Stimulated activated CD4-positive, alpha-beta T cell treated with anti-CD3 and anti-CD28 coated beads, TNF-alpha, amount 100 ng/mL, for 48 hours (primary cell): ENCODE measurements around the gene COL26A1.
"Not testable (repeated sequence)": the region's sequence is repeated elsewhere in the genome, so short reads cannot be mapped to it uniquely, and the experiment has no call there.

Experiments
- DNase-seq, 3 donors: peaks; one replicate each; pipeline ENCODE4 v3.0.0-alpha.2; 2020; ENCODE audit warnings: low read depth in 3 of 3

Gene COL26A1

GRCh38 chr7:101496017-101496416 is 133.3 kb downstream of the COL26A1 start:
- no peak for DNase-seq

GRCh38 chr7:101501351-101501750 is 138.7 kb downstream of the COL26A1 start:
- no peak for DNase-seq

DNA sequence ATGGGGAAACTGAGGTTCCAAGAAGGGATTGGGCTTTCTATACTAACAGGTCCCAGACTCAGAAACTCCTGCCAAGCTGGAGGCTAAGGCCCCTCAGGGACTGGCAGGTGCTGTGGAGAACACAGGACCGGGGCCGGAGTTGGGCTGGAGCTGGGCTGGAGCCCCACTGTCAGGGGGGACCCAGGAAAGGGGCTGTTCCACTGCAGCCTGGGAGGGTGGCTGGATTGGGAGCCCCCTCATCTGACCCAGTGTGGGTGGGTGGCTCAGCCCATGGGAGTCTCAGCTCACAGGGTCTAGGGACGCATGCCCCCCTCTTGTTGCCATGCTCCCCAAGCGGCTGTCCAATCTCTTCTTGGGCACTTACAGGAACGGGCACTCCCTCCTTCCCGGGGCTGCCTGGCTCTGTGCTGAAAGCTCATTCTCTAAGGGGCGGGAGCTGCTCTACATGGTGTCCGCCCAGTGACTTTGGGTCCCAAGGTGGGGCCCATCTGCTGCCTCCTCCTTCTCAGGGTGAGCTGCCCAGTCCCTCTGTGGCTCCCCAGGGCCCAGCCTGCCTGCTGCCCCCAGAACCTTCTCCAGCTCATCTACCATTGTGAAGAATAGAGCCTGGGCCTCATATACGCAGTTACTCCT is 139.9 kb downstream of the COL26A1 start:
- DNase-seq = no peak

GRCh38 chr7:101505510-101505909 is 142.8 kb downstream of the COL26A1 start:
- not testable (repeated sequence) for DNase-seq

- no peak for DNase-seq
Observed at GRCh38 chr7:101506531-101506930, 143.9 kb downstream of the COL26A1 start.

GRCh38 chr7:101507327-101507726 is 144.7 kb downstream of the COL26A1 start:
- no peak for DNase-seq

DNA sequence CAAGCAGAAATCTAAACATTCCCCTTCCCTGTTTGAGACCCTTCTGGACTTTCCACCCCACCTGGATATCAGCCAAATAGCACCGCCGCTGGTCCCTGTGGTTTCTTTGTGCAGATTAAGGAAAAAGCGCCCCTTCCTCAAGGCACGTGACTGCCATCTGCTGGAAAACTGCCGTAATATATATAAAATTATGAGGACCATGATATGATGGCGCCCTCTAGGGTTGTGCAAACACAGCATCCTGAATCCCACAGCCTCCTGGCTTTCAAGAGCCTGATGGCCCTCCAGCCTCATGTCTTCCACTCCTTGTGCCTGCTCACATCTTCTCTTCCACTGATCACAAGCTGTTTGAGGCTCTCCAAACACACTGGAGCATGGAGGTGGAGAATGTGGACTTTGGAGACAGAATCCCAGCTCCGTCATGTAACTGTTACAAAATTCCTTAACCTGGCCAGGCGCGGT is 145.1 kb downstream of the COL26A1 start:
- peak; percentile 8 to 58 (median 15) for DNase-seq

- no peak for DNase-seq
Observed at GRCh38 chr7:101510297-101510696, 147.6 kb downstream of the COL26A1 start.

GRCh38 chr7:101511965-101512364 is 149.3 kb downstream of the COL26A1 start:
- DNase-seq = no peak

GRCh38 chr7:101516851-101517250 is 154.2 kb downstream of the COL26A1 start:
- DNase-seq = no peak

DNA sequence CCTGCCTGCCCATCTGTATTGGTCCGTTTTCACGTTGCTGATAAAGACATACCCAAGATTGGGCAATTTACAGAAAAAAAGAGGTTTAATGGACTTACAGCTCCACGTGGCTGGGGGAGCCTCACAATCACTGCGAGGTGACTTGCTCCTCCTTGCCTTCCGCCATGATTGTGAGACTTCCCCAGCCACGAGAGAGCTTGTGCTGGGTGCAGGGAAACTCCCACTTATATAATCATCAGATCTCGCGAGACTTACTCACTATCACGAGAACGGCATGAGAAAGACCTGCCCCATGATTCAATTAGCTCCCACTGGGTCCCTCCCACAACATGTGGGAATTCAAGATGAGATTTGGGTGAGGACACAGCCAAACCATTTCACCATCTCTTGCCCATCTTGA is 154.6 kb downstream of the COL26A1 start:
- no peak for DNase-seq

DNA sequence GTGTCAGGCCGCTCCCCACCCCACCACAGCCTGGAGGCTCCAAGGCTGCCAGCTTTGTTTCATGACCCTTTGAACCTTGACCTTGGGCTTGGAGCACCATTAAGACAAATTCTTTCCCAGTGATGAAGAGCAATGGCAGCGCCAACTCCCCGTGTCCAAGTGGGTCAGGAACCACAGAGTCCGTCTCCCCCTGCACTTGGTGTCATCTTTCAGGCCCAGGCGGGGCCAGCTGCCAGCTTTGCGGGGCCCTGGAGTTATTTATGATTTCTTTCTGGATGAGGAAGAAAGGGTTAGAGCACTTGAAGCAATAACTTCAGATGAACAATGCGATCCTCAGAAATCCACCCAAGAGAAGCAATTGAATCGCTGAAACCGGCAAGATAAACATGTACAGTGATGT is 155.7 kb downstream of the COL26A1 start:
- no peak for DNase-seq

DNA sequence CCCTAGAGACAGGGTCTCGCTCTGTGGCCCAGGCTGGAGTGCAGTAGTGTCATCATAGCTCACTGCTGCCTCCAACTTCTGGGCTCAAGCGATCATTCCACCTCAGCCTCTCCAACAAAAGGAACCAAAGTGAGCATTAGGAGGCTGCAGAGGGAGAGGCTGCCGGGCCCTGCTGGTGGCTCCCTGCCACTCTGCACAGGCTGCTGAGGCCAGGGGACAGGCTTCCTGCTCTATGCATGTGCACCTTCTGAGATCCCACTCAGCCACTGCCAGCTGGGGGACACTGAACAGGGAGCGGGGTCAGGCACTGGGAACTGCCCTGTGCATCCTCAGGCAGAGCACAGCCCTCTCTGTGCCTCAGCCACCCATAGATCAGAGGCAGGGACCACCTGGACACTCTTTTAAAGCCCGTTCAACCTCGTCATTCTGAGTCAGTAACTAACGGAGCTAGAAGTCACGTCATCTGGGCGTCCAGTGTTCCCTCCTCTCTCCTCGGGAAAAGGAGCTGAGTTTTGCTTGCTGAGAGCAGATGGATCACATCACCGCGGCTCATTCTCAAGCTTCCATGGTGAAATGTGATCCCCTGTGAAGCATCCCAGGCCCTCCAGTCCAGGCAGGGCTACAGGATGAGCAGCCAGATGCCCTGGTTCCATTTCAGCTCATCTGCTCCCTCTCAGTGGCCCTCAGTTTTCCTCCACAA is 156.8 kb downstream of the COL26A1 start:
- DNase-seq = no peak

DNA sequence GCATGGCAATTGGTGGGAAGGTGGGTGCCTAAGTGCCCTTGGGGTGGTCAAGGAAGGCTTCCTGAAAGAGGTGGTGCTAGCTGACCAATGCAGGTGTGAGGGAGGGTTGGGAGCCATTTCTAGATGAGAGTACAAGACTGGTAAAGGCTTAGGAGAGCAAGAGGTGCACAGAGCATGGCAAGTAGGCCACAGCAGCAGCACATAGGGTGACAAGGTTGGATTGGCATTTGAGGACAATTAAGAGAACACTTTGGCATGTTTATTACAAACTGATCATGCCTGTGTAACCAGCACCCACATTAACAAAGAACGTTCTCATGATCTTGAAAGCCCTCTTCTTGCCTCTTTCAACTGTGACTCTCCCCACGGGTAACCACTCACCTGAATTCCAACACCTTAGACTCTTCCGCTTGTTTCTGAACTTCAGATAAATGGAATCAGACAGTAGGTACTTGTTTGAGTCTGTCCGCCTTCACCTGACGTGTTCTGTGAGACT is 158.8 kb downstream of the COL26A1 start:
- DNase-seq = no peak

DNA sequence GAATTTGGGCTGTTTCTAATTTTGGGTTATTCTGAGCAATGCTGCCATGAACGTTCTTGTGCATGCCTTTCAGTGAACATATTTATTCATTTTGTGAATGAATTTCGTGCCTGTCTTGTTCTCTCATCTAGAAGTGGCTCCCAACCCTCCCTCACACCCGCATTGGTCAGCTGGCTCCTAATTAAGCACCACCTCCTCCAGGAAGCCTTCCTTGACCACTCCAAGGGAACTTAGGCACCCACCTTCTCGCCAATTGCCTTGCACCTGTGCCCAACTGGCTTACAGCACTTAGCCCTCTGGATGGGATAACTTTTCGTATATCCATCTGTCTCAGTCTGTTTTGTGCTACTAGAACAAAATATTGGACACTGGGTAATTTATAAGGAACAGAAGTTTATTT is 159.3 kb downstream of the COL26A1 start:
- DNase-seq = no peak

GRCh38 chr7:101527844-101528667 is 165.4 kb downstream of the COL26A1 start:
- DNase-seq = no peak

DNA sequence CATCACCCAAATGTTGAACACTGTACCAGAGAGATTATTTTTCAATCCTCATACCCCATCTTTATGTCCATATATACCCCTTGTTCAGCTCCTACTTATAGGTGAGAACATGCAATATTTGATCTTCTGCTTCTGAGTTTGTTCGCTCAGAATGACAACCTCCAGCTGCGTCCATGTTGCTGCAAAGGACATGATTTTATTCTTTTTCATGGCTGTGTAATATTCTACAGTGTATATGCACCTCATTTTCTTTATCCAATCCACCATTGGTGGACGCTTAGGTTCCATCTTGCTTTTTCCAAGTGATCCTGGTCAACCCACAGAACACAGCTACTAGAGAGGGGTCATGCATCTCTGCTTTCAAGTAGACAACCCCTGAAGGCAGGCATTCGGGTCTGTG is 166.9 kb downstream of the COL26A1 start:
- no peak for DNase-seq

- DNase-seq = no peak
Observed at GRCh38 chr7:101531726-101532357, 169.2 kb downstream of the COL26A1 start.

DNA sequence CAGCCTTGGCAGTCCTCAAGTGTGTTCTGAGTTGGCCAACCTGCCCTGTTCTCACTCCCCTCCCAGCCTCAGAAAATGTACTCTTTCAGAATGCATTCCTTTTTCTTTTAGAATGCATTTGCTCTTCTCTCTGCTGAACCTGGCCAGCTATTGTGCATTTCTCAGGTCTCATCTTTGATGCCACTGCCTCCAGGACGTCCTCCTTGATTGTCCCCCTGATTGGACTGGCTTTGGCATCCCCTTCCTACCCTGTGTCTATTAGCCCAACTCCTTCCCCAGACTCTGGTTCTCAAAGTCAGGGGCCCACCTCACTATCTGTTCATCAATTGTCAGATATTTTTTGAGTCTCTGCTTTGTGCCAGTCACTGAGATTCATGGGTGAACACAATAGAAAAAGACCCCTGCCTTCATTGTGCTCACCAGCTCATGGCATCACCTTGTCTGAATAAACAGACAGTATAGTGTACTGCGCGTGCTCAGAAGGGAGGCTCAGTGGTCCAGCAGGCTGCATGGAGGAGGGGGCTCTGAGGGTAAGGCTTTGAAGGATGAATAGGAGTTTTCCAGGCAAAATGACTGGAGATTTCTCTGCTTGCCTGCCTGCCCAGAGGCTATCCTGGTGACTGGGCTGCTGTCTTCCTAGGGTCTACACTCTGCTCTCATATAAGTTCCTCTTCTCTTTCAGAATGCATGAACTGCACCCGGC is 169.9 kb downstream of the COL26A1 start:
- no peak for DNase-seq

GRCh38 chr7:101533103-101533465 is 170.4 kb downstream of the COL26A1 start:
- DNase-seq = no peak

- DNase-seq = no peak
Observed at GRCh38 chr7:101534015-101534803, 171.5 kb downstream of the COL26A1 start.
